ENCODE measurements around the gene LRP1B. TPM values are rescaled to one million over a fixed set of nuclear protein-coding genes. Genes with fewer than 3 reads are reported as not detected.

The LRP1B gene
- total and polyA plus RNA-seq, 2 of the 8 experiments (the other 6 are each of a cell fraction or from before 2014, with no cell fraction given): 0.03 TPM; not detected in 1

DNA sequence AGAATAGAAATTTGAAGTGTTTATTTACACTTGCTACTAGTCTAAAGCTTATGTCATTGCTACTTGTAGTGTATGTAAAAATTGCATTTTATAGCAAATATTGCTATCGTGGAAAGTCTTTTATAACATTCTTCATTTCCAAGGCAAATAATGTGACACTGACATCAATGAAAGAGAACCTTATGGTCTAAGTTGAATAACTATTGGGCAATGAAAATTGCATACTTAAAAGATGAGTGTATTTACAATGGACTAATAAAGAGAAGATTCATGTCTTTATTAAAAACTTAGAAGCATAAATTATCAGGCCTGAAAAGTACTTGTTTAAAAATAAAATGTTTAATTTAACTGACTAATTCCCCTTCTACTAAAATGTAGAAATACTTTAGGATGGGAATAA lies 82.2 kb downstream of the LRP1B start:
- no peak overlapping the region for H3K18ac ChIP-seq (ENCODE audit: extremely low read depth, low read length)
- CTCF ChIA-PET (ENCODE audit: partially characterized antibody): interaction anchor here (0.9 kb wide), 1 partner anchor 136 kb away, joined by 3 read pairs; no protein-coding TSS in a partner anchor
- H4K20me1 ChIP-seq (replicated peaks in 1 of 2; ENCODE audit: control insufficient read depth in 1 of 2, insufficient read depth in 2 of 2, low read length in 2 of 2): no peaks in the 10 kb centered on the region
- FAIRE-seq (no peak), DNase-seq (ENCODE audit: low read depth in 1 of 2, low spot score in 2 of 2) (no peak)
- H3K79me2 ChIP-seq (ENCODE audit: control insufficient read depth in 1 of 2, insufficient read depth in 2 of 2, low read length in 2 of 2): no peaks in the 10 kb centered on the region
- H3K4ac ChIP-seq (replicated peaks; ENCODE audit: insufficient read length, low read depth, low read length): no peak overlapping the region
- H2BK5ac ChIP-seq (ENCODE audit: low read depth, low read length): no peak overlapping the region
- no peak overlapping the region for H2BK20ac ChIP-seq (ENCODE audit: low read length)
- no peak overlapping the region for H2AFZ ChIP-seq (ENCODE audit: low read length)
- no peaks in the 10 kb centered on the region for H3K79me1 ChIP-seq (ENCODE audit: low read depth, low read length)
- H3K56ac ChIP-seq (replicated peaks; ENCODE audit: insufficient read length, low read depth, low read length): no peak overlapping the region
- no peak overlapping the region for H3K23ac ChIP-seq (ENCODE audit: insufficient read length)
- H3K4me1 ChIP-seq (replicated peaks in 1 of 4; ENCODE audit: control insufficient read depth in 3 of 4, insufficient read depth in 4 of 4, low read length in 3 of 4): peaks cover 2 to 5% (median 3%) of the 10 kb centered on the region in 4 experiments; a peak in 4 of 7 replicates
- no peaks in the 10 kb centered on the region for H3K9me3 ChIP-seq (ENCODE audit: insufficient read depth in 2 of 2, low read depth in 1 of 2, low read length in 1 of 2)
- H3K4me3 ChIP-seq (ENCODE audit: extremely low read depth in 1 of 4, insufficient read depth in 2 of 4, low read depth in 3 of 4, low read length in 4 of 4): no peak overlapping the region
- no peak overlapping the region for H4K91ac ChIP-seq (replicated peaks; ENCODE audit: insufficient read length, low read length)
- H2BK15ac ChIP-seq (ENCODE audit: low read length): no peak overlapping the region
- no peak overlapping the region for H3K9ac ChIP-seq (replicated peaks in 1 of 4; ENCODE audit: extremely low read depth in 1 of 4, low read depth in 3 of 4, low read length in 3 of 4)
- H2AK5ac ChIP-seq (ENCODE audit: low read depth, low read length): no peak overlapping the region
- no peak overlapping the region for H2BK12ac ChIP-seq (ENCODE audit: low read depth, low read length)
- H3K14ac ChIP-seq (ENCODE audit: insufficient read length): no peak overlapping the region
- TF ChIP-seq E2F6 (IDR thresholded peaks at IDR 0.05) (no peak), CTBP2 (IDR thresholded peaks at IDR 0.05; ENCODE audit: borderline replicate concordance, insufficient read depth, insufficient read length, low read length) (no peak), CBX5 (IDR thresholded peaks at IDR 0.05; ENCODE audit: low read depth, low read length) (no peak), SP2 (IDR thresholded peaks at IDR 0.05; ENCODE audit: low read length) (no peak), RNF2 (IDR thresholded peaks at IDR 0.05; ENCODE audit: borderline replicate concordance, low read depth, low read length, missing control alignments, poor library complexity, severe bottlenecking) (no peak), SP1 (IDR thresholded peaks at IDR 0.05; ENCODE audit: low read depth, low read length) (no peak), RFX5 (IDR thresholded peaks at IDR 0.05; ENCODE audit: borderline replicate concordance, low read depth, low read length) (no peak)
- WGBS, 2 experiments (ENCODE audit: extremely low coverage in 1 of 2, insufficient coverage in 1 of 2, insufficient read length in 1 of 2, insufficient replicate concordance in 2 of 2, low coverage in 1 of 2, low lambda C conversion rate in 2 of 2, missing lambda C conversion rate in 1 of 2): 87% methylated on average over 1 of the region's 1 CpG; no CpG with 5 or more reads in 1 of the 2 experiments
- H3K27ac ChIP-seq (ENCODE audit: low read depth, low read length): no peak overlapping the region
- H2BK120ac ChIP-seq (replicated peaks; ENCODE audit: low read depth, low read length): no peak overlapping the region
- no peak overlapping the region for H4K5ac ChIP-seq (ENCODE audit: insufficient read length, low read depth, low read length)
- no peaks in the 10 kb centered on the region for H3K36me3 ChIP-seq (ENCODE audit: control insufficient read depth in 2 of 4, insufficient read depth in 4 of 4, low read length in 3 of 4)
- POLR2A ChIA-PET (ENCODE audit: partially characterized antibody): no interaction called here
- no peaks in the 10 kb centered on the region for H3K27me3 ChIP-seq (replicated peaks in 1 of 4; ENCODE audit: control insufficient read depth in 3 of 4, extremely low read depth in 1 of 4, insufficient read depth in 3 of 4, low read length in 3 of 4)
- no peak overlapping the region for H4K8ac ChIP-seq (ENCODE audit: extremely low read depth, insufficient read depth, low read length)
- no peak overlapping the region for H3K4me2 ChIP-seq (ENCODE audit: insufficient read depth in 1 of 2, low read depth in 2 of 2, low read length in 2 of 2)
- no peaks in the 10 kb centered on the region for H3K23me2 ChIP-seq (ENCODE audit: low read depth, low read length)

All from H1 (cell line).